ENCODE data around the gene UCMA.

Gene UCMA

GRCh38 chr10:13223241-13223640 is 10.9 kb downstream of the UCMA start:
- H2BK15ac ChIP-seq (ENCODE audit: low read depth, poor library complexity, severe bottlenecking): no peak overlapping the region
- no peak overlapping the region for H3K4me2 ChIP-seq (ENCODE audit: low read length, poor library complexity, severe bottlenecking)
- no peaks in the 10 kb centered on the region for H3K4me1 ChIP-seq (ENCODE audit: control insufficient read depth, insufficient read depth, low read depth, low read length)
- no peak overlapping the region for H2AK5ac ChIP-seq (ENCODE audit: low read length, severe bottlenecking)
- H4K91ac ChIP-seq (ENCODE audit: low read length): no peak overlapping the region
- WGBS: 96% methylated on average over 8 of the region's 9 CpGs
- H3K14ac ChIP-seq (ENCODE audit: low read length in 2 of 2): no peak overlapping the region
- no peaks in the 10 kb centered on the region for H3K36me3 ChIP-seq (ENCODE audit: control insufficient read depth in 1 of 2, insufficient read depth in 2 of 2, low read depth in 1 of 2, low read length in 2 of 2)
- no peaks in the 10 kb centered on the region for H3K9me3 ChIP-seq (ENCODE audit: control insufficient read depth, low read length)
- H3K23ac ChIP-seq (ENCODE audit: low read length in 2 of 2): no peak overlapping the region
- no peak overlapping the region for H3K27ac ChIP-seq (ENCODE audit: low read length, poor library complexity, severe bottlenecking)
- H2AFZ ChIP-seq (ENCODE audit: low read depth, low read length): no peak overlapping the region
- no peak overlapping the region for H3K4me3 ChIP-seq (ENCODE audit: insufficient read depth in 1 of 2, low read depth in 1 of 2, low read length in 2 of 2)
- H3K79me1 ChIP-seq (replicated peaks; ENCODE audit: low read length, poor library complexity, severe bottlenecking): no peaks in the 10 kb centered on the region
- H2BK120ac ChIP-seq (ENCODE audit: low read depth, low read length): no peak overlapping the region
- no peak overlapping the region for H3K4ac ChIP-seq (ENCODE audit: low read depth in 1 of 2, low read length in 2 of 2)
- DNase-seq: no peak
- no peak overlapping the region for H3K9ac ChIP-seq (ENCODE audit: low read length)
- no peak overlapping the region for H3K18ac ChIP-seq (ENCODE audit: low read depth in 1 of 2, low read length in 2 of 2)
- H3K27me3 ChIP-seq (ENCODE audit: control insufficient read depth in 1 of 2, insufficient read depth in 1 of 2, low read length in 2 of 2): no peaks in the 10 kb centered on the region
- no peak overlapping the region for H2BK12ac ChIP-seq (ENCODE audit: low read length in 2 of 2)
- H4K8ac ChIP-seq (ENCODE audit: low read length): no peak overlapping the region
- H2BK5ac ChIP-seq (ENCODE audit: low read depth, low read length, poor library complexity, severe bottlenecking): no peak overlapping the region

- WGBS: 90% methylated on average over 5 of the region's 7 CpGs
- no peak for DNase-seq
- Histone ChIP-seq H3K4me3 (ENCODE audit: insufficient read depth in 1 of 2, low read depth in 1 of 2, low read length in 2 of 2) (no peak overlapping the region), H3K79me1 (replicated peaks; ENCODE audit: low read length, poor library complexity, severe bottlenecking) (no peaks in the 10 kb centered on the region), H2AK5ac (ENCODE audit: low read length, severe bottlenecking) (no peak overlapping the region), H3K23ac (ENCODE audit: low read length in 2 of 2) (no peak overlapping the region), H3K9ac (ENCODE audit: low read length) (no peak overlapping the region), H3K4ac (ENCODE audit: low read depth in 1 of 2, low read length in 2 of 2) (no peak overlapping the region), H3K14ac (ENCODE audit: low read length in 2 of 2) (no peak overlapping the region), H3K4me1 (ENCODE audit: control insufficient read depth, insufficient read depth, low read depth, low read length) (no peaks in the 10 kb centered on the region), H3K4me2 (ENCODE audit: low read length, poor library complexity, severe bottlenecking) (no peak overlapping the region), H4K8ac (ENCODE audit: low read length) (no peak overlapping the region), H2BK15ac (ENCODE audit: low read depth, poor library complexity, severe bottlenecking) (no peak overlapping the region), H2BK120ac (ENCODE audit: low read depth, low read length) (no peak overlapping the region), H2BK12ac (ENCODE audit: low read length in 2 of 2) (no peak overlapping the region), H4K91ac (ENCODE audit: low read length) (no peak overlapping the region), H3K36me3 (ENCODE audit: control insufficient read depth in 1 of 2, insufficient read depth in 2 of 2, low read depth in 1 of 2, low read length in 2 of 2) (no peaks in the 10 kb centered on the region), H2BK5ac (ENCODE audit: low read depth, low read length, poor library complexity, severe bottlenecking) (no peak overlapping the region), H3K18ac (ENCODE audit: low read depth in 1 of 2, low read length in 2 of 2) (no peak overlapping the region), H2AFZ (ENCODE audit: low read depth, low read length) (no peak overlapping the region), H3K27ac (ENCODE audit: low read length, poor library complexity, severe bottlenecking) (no peak overlapping the region), H3K9me3 (ENCODE audit: control insufficient read depth, low read length) (no peaks in the 10 kb centered on the region), H3K27me3 (ENCODE audit: control insufficient read depth in 1 of 2, insufficient read depth in 1 of 2, low read length in 2 of 2) (no peaks in the 10 kb centered on the region)
Measured at GRCh38 chr10:13222566-13222965, 11.6 kb downstream of the UCMA start.

- no peak overlapping the region for H3K27ac ChIP-seq (ENCODE audit: low read length, poor library complexity, severe bottlenecking)
- H2BK5ac ChIP-seq (ENCODE audit: low read depth, low read length, poor library complexity, severe bottlenecking): no peak overlapping the region
- H3K4me1 ChIP-seq (ENCODE audit: control insufficient read depth, insufficient read depth, low read depth, low read length): no peaks in the 10 kb centered on the region
- H2AK5ac ChIP-seq (ENCODE audit: low read length, severe bottlenecking): no peak overlapping the region
- H3K36me3 ChIP-seq (ENCODE audit: control insufficient read depth in 1 of 2, insufficient read depth in 2 of 2, low read depth in 1 of 2, low read length in 2 of 2): no peaks in the 10 kb centered on the region
- H3K27me3 ChIP-seq (ENCODE audit: control insufficient read depth in 1 of 2, insufficient read depth in 1 of 2, low read length in 2 of 2): no peaks in the 10 kb centered on the region
- H4K8ac ChIP-seq (ENCODE audit: low read length): no peak overlapping the region
- H3K18ac ChIP-seq (ENCODE audit: low read depth in 1 of 2, low read length in 2 of 2): no peak overlapping the region
- no peak overlapping the region for H3K4me3 ChIP-seq (ENCODE audit: insufficient read depth in 1 of 2, low read depth in 1 of 2, low read length in 2 of 2)
- no peak overlapping the region for H3K4me2 ChIP-seq (ENCODE audit: low read length, poor library complexity, severe bottlenecking)
- no peaks in the 10 kb centered on the region for H3K79me1 ChIP-seq (replicated peaks; ENCODE audit: low read length, poor library complexity, severe bottlenecking)
- DNase-seq: no peak
- no peak overlapping the region for H4K91ac ChIP-seq (ENCODE audit: low read length)
- no peak overlapping the region for H2BK15ac ChIP-seq (ENCODE audit: low read depth, poor library complexity, severe bottlenecking)
- no peak overlapping the region for H3K14ac ChIP-seq (ENCODE audit: low read length in 2 of 2)
- no peak overlapping the region for H2BK120ac ChIP-seq (ENCODE audit: low read depth, low read length)
- no peak overlapping the region for H3K23ac ChIP-seq (ENCODE audit: low read length in 2 of 2)
- H2AFZ ChIP-seq (ENCODE audit: low read depth, low read length): no peak overlapping the region
- H3K4ac ChIP-seq (ENCODE audit: low read depth in 1 of 2, low read length in 2 of 2): no peak overlapping the region
- WGBS: 84% methylated on average over 6 of the region's 6 CpGs
- no peak overlapping the region for H2BK12ac ChIP-seq (ENCODE audit: low read length in 2 of 2)
- H3K9ac ChIP-seq (ENCODE audit: low read length): no peak overlapping the region
- no peaks in the 10 kb centered on the region for H3K9me3 ChIP-seq (ENCODE audit: control insufficient read depth, low read length)
Measured at GRCh38 chr10:13222151-13222550, 12.0 kb downstream of the UCMA start.

GRCh38 chr10:13221572-13221971 is 12.6 kb downstream of the UCMA start:
- Histone ChIP-seq H3K23ac (ENCODE audit: low read length in 2 of 2) (no peak overlapping the region), H3K18ac (ENCODE audit: low read depth in 1 of 2, low read length in 2 of 2) (no peak overlapping the region), H4K8ac (ENCODE audit: low read length) (no peak overlapping the region), H3K36me3 (ENCODE audit: control insufficient read depth in 1 of 2, insufficient read depth in 2 of 2, low read depth in 1 of 2, low read length in 2 of 2) (no peaks in the 10 kb centered on the region), H3K27ac (ENCODE audit: low read length, poor library complexity, severe bottlenecking) (no peak overlapping the region), H3K4ac (ENCODE audit: low read depth in 1 of 2, low read length in 2 of 2) (no peak overlapping the region), H3K9ac (ENCODE audit: low read length) (no peak overlapping the region), H2BK12ac (ENCODE audit: low read length in 2 of 2) (no peak overlapping the region), H2AK5ac (ENCODE audit: low read length, severe bottlenecking) (no peak overlapping the region), H2BK5ac (ENCODE audit: low read depth, low read length, poor library complexity, severe bottlenecking) (no peak overlapping the region), H2BK120ac (ENCODE audit: low read depth, low read length) (no peak overlapping the region), H4K91ac (ENCODE audit: low read length) (no peak overlapping the region), H3K4me1 (ENCODE audit: control insufficient read depth, insufficient read depth, low read depth, low read length) (no peaks in the 10 kb centered on the region), H2BK15ac (ENCODE audit: low read depth, poor library complexity, severe bottlenecking) (no peak overlapping the region), H3K14ac (ENCODE audit: low read length in 2 of 2) (no peak overlapping the region), H3K27me3 (ENCODE audit: control insufficient read depth in 1 of 2, insufficient read depth in 1 of 2, low read length in 2 of 2) (no peaks in the 10 kb centered on the region), H3K4me2 (ENCODE audit: low read length, poor library complexity, severe bottlenecking) (no peak overlapping the region), H3K79me1 (replicated peaks; ENCODE audit: low read length, poor library complexity, severe bottlenecking) (no peaks in the 10 kb centered on the region), H3K9me3 (ENCODE audit: control insufficient read depth, low read length) (no peaks in the 10 kb centered on the region), H3K4me3 (ENCODE audit: insufficient read depth in 1 of 2, low read depth in 1 of 2, low read length in 2 of 2) (no peak overlapping the region), H2AFZ (ENCODE audit: low read depth, low read length) (no peak overlapping the region)
- no peak for DNase-seq
- 95% methylated on average over 8 of the region's 8 CpGs for WGBS
